TTC549 (cell line): ENCODE measurements around the gene PTCD1.
"Not testable (repeated sequence)": the region's sequence is repeated elsewhere in the genome, so short reads cannot be mapped to it uniquely, and the experiment has no call there.

Experiments
- FAIRE-seq: peaks from 2 replicates; lab custom pipeline; 2012; peaks lifted over from hg19 to GRCh38; lab: Jason Lieb, UNC

The PTCD1 gene

GRCh38 chr7:99448855-99449254, 10.3 kb upstream of the PTCD1 start:
- no peak for FAIRE-seq

GRCh38 chr7:99447943-99448342, 9.3 kb upstream of the PTCD1 start:
- no peak for FAIRE-seq

GRCh38 chr7:99446096-99446495, 7.5 kb upstream of the PTCD1 start:
- FAIRE-seq = no peak

- FAIRE-seq = no peak
Observed at GRCh38 chr7:99440195-99440594, 1.6 kb upstream of the PTCD1 start.

- no peak for FAIRE-seq
Observed at GRCh38 chr7:99437946-99438572, 539 bp downstream of the PTCD1 start.

- no peak for FAIRE-seq
Observed at GRCh38 chr7:99433158-99433557, 5.4 kb downstream of the PTCD1 start.

GRCh38 chr7:99431756-99432540, 6.7 kb downstream of the PTCD1 start:
- FAIRE-seq = not testable (repeated sequence)

GRCh38 chr7:99429756-99430155, 8.8 kb downstream of the PTCD1 start:
- no peak for FAIRE-seq

- FAIRE-seq = no peak
Observed at GRCh38 chr7:99428972-99429566, 9.5 kb downstream of the PTCD1 start.

GRCh38 chr7:99424932-99425730, 13.5 kb downstream of the PTCD1 start:
- no peak for FAIRE-seq

GRCh38 chr7:99422625-99423024, 16.0 kb downstream of the PTCD1 start:
- no peak for FAIRE-seq

GRCh38 chr7:99422186-99422585, 16.4 kb downstream of the PTCD1 start:
- no peak for FAIRE-seq

GRCh38 chr7:99420986-99421385, 17.6 kb downstream of the PTCD1 start:
- no peak for FAIRE-seq

GRCh38 chr7:99420213-99420612, 18.4 kb downstream of the PTCD1 start:
- FAIRE-seq = no peak

- FAIRE-seq = no peak
Observed at GRCh38 chr7:99419323-99420021, 19.1 kb downstream of the PTCD1 start.

- FAIRE-seq = no peak
Observed at GRCh38 chr7:99418260-99418659, 20.3 kb downstream of the PTCD1 start.

GRCh38 chr7:99415513-99416127, 23.0 kb downstream of the PTCD1 start:
- FAIRE-seq = peak; percentile 19

- FAIRE-seq = no peak
Observed at GRCh38 chr7:99410635-99411034, 28.0 kb downstream of the PTCD1 start.

- FAIRE-seq = no peak
Observed at GRCh38 chr7:99409806-99410205, 28.8 kb downstream of the PTCD1 start.

- FAIRE-seq = no peak
Observed at GRCh38 chr7:99409192-99409572, 29.4 kb downstream of the PTCD1 start.

- FAIRE-seq = no peak
Observed at GRCh38 chr7:99408379-99409191, 30.0 kb downstream of the PTCD1 start, which contains the start of the genes BUD31 and PDAP1. Gene BUD31, plus strand, starts transcription at chr7:99408969. Its CDS starts 2,124 bp downstream, at chr7:99411093. Gene PDAP1, minus strand, starts transcription at chr7:99408597. Its CDS starts 49 bp downstream, at chr7:99408548.
